Measurements from ENCODE around the gene SMARCA2. TPM values are rescaled to one million over a fixed set of nuclear protein-coding genes. Genes with fewer than 3 reads are reported as not detected.

SMARCA2 gene
- total and polyA plus RNA-seq, 10 of the 15 experiments (the other 5 are each of a cell fraction or from before 2014, with no cell fraction given): 100 to 392 (median 204) TPM

GRCh38 chr9:1969160-1969559 is 46.0 kb upstream of the SMARCA2 start (continued):
- TF ChIP-seq, protein P1, sequence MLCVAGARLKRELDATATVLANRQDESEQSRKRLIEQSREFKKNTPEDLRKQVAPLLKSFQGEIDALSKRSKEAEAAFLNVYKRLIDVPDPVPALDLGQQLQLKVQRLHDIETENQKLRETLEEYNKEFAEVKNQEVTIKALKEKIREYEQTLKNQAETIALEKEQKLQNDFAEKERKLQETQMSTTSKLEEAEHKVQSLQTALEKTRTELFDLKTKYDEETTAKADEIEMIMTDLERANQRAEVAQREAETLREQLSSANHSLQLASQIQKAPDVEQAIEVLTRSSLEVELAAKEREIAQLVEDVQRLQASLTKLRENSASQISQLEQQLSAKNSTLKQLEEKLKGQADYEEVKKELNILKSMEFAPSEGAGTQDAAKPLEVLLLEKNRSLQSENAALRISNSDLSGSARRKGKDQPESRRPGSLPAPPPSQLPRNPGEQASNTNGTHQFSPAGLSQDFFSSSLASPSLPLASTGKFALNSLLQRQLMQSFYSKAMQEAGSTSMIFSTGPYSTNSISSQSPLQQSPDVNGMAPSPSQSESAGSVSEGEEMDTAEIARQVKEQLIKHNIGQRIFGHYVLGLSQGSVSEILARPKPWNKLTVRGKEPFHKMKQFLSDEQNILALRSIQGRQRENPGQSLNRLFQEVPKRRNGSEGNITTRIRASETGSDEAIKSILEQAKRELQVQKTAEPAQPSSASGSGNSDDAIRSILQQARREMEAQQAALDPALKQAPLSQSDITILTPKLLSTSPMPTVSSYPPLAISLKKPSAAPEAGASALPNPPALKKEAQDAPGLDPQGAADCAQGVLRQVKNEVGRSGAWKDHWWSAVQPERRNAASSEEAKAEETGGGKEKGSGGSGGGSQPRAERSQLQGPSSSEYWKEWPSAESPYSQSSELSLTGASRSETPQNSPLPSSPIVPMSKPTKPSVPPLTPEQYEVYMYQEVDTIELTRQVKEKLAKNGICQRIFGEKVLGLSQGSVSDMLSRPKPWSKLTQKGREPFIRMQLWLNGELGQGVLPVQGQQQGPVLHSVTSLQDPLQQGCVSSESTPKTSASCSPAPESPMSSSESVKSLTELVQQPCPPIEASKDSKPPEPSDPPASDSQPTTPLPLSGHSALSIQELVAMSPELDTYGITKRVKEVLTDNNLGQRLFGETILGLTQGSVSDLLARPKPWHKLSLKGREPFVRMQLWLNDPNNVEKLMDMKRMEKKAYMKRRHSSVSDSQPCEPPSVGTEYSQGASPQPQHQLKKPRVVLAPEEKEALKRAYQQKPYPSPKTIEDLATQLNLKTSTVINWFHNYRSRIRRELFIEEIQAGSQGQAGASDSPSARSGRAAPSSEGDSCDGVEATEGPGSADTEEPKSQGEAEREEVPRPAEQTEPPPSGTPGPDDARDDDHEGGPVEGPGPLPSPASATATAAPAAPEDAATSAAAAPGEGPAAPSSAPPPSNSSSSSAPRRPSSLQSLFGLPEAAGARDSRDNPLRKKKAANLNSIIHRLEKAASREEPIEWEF (IDR thresholded peaks at IDR 0.05; ENCODE audit: insufficient replicate concordance, low read depth, low read length): no peak
- no peak for TF ChIP-seq BACH1 (IDR thresholded peaks at IDR 0.05; ENCODE audit: borderline replicate concordance)
- TF ChIP-seq NRF1 (conservative IDR thresholded peaks at IDR 0.05; ENCODE audit: low read depth, low read length): no peak
- no peak for TF ChIP-seq ZNF24 (IDR thresholded peaks at IDR 0.05)
- TF ChIP-seq CREM (IDR thresholded peaks at IDR 0.05; ENCODE audit: low read depth): no peak

- FAIRE-seq: no peak
- in situ Hi-C loops (cut with MboI) (no loop called here), intact Hi-C loops (cut with micrococcal nuclease; ENCODE audit: unreplicated experiment) (no loop called here)
- CTCF ChIA-PET: no interaction called here
- POLR2A ChIA-PET: no interaction called here
- no peak for ATAC-seq
- no peak overlapping the region for H3K27ac ChIP-seq (ENCODE audit: control insufficient read depth, insufficient read depth)
- no peak overlapping the region for H3K4me3 ChIP-seq
- no TSS peak for BruUV-seq (replicated peaks)
- H4K20me1 ChIP-seq (ENCODE audit: control insufficient read depth, insufficient read depth): no peaks in the 10 kb centered on the region
- H3K9me3 ChIP-seq (replicated peaks; ENCODE audit: control insufficient read depth, insufficient read depth, low read length): peaks cover 5% of the 10 kb centered on the region; the same call in 1 of the 3 replicates
- no peaks in the 10 kb centered on the region for H3K27me3 ChIP-seq (replicated peaks in 1 of 2; ENCODE audit: control insufficient read depth in 2 of 2, insufficient read depth in 2 of 2, low read length in 1 of 2)
- H3K9ac ChIP-seq (ENCODE audit: control insufficient read depth, insufficient read depth, low read length): no peak overlapping the region
- DNase-seq (ENCODE audit: low read depth, low spot score): no peak
- SMC1A ChIA-PET (ENCODE audit: uncharacterized antibody, unreplicated experiment): interaction anchor here (0.7 to 1.0 kb wide), 2 partner anchors 9 to 21 kb away, joined by 3 read pairs; no protein-coding TSS in a partner anchor
- H2AFZ ChIP-seq (ENCODE audit: control insufficient read depth, low read depth, low read length): no peak overlapping the region
- H3K79me2 ChIP-seq (ENCODE audit: control insufficient read depth, insufficient read depth, low read length): no peaks in the 10 kb centered on the region
- H3K4me2 ChIP-seq (ENCODE audit: control insufficient read depth, insufficient read depth): no peak overlapping the region
- no peaks in the 10 kb centered on the region for H3K36me3 ChIP-seq (ENCODE audit: control insufficient read depth in 2 of 2, insufficient read depth in 2 of 2, low read length in 1 of 2)
- H3K4me1 ChIP-seq (ENCODE audit: control insufficient read depth, insufficient read depth, low read length): no peaks in the 10 kb centered on the region
- WGBS (ENCODE audit: insufficient coverage, insufficient replicate concordance, low lambda C conversion rate, missing lambda C conversion rate): 0% methylated on average over 1 of the region's 1 CpG
- RAD21 ChIA-PET (ENCODE audit: unreplicated experiment): no interaction called here
- no peak for TF ChIP-seq JUNB (IDR thresholded peaks at IDR 0.05)
- TF ChIP-seq IKZF2 (IDR thresholded peaks at IDR 0.05): no peak
- TF ChIP-seq E4F1 (IDR thresholded peaks at IDR 0.05; ENCODE audit: borderline replicate concordance, partially characterized antibody): no peak
- TF ChIP-seq JUND (IDR thresholded peaks at IDR 0.05; ENCODE audit: low read depth, low read length): no peak
- no peak for TF ChIP-seq SREBF1 (IDR thresholded peaks at IDR 0.05; ENCODE audit: low read length)
- no peak for TF ChIP-seq CREB1 (IDR thresholded peaks at IDR 0.05; ENCODE audit: low read depth)
- TF ChIP-seq MXI1 (IDR thresholded peaks at IDR 0.05; ENCODE audit: low read depth, low read length): no peak
- no peak for TF ChIP-seq NR2C2 (IDR thresholded peaks at IDR 0.05; ENCODE audit: borderline replicate concordance, control insufficient read depth, insufficient read length, low read depth)
Observed at GRCh38 chr9:1969898-1970297, 45.2 kb upstream of the SMARCA2 start.

Measured in GM12878 (cell line).